HPDE6-E6E7 (cell line): ENCODE data around the gene TMEM258.

Source experiments
- DNase-seq: peaks from one replicate; pipeline ENCODE4 v3.0.0; 2011; ENCODE audit warnings: missing footprints; ENCODE audit errors: extremely low spot score

TMEM258 gene

DNA sequence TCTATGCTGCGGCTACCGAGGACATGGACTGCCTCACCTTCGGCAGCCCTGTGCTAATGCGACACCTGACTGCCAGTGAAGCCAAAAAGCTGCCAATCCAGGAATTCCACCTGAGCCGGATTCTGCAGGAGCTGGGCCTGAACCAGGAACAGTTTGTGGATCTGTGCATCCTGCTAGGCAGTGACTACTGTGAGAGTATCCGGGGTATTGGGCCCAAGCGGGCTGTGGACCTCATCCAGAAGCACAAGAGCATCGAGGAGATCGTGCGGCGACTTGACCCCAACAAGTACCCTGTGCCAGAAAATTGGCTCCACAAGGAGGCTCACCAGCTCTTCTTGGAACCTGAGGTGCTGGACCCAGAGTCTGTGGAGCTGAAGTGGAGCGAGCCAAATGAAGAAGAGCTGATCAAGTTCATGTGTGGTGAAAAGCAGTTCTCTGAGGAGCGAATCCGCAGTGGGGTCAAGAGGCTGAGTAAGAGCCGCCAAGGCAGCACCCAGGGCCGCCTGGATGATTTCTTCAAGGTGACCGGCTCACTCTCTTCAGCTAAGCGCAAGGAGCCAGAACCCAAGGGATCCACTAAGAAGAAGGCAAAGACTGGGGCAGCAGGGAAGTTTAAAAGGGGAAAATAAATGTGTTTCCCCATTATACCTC is 3.6 kb upstream of the TMEM258 start:
- DNase-seq, result no peak

DNA sequence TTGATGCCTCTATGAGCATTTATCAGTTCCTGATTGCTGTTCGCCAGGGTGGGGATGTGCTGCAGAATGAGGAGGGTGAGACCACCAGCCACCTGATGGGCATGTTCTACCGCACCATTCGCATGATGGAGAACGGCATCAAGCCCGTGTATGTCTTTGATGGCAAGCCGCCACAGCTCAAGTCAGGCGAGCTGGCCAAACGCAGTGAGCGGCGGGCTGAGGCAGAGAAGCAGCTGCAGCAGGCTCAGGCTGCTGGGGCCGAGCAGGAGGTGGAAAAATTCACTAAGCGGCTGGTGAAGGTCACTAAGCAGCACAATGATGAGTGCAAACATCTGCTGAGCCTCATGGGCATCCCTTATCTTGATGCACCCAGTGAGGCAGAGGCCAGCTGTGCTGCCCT is 3.1 kb upstream of the TMEM258 start:
- no peak for DNase-seq

DNA sequence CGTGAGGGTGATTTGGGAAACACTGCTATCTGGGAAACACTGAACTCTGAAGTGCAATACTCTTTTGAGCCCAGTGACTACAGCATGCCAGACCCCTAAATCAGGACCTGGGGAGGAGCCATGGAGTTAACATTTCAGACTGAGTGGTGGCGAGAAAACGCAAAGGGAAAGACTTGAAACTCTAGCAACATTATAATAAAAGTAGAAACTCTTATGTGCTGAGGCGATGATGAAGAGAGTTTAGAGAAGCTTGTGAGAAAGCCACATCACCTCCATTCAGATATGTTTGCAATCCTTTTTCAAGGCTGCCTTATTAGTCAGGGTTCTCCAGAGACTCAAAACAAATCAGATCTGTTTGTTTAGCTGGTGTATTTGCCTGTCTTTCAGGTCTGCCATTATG is 2.2 kb upstream of the TMEM258 start:
- no peak for DNase-seq

DNA sequence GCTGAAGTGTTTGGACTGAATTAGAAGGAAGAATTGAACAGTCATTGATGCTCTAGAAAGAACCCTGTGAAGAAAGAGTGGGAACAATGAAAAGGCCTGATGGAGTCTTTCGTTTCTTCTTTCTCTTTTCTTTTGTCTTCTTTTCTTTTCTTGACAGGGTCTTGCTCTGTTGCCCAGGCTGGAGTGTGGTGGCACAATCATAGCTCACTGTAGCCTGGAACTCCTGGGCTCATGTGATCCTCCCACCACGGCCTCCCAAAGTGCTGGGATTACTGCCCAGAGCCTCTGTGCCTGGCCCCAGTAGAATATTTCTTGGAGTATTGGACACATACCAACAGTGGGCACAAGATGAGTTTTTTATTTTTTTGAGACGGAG is 1.4 kb upstream of the TMEM258 start:
- DNase-seq, result no peak

DNA sequence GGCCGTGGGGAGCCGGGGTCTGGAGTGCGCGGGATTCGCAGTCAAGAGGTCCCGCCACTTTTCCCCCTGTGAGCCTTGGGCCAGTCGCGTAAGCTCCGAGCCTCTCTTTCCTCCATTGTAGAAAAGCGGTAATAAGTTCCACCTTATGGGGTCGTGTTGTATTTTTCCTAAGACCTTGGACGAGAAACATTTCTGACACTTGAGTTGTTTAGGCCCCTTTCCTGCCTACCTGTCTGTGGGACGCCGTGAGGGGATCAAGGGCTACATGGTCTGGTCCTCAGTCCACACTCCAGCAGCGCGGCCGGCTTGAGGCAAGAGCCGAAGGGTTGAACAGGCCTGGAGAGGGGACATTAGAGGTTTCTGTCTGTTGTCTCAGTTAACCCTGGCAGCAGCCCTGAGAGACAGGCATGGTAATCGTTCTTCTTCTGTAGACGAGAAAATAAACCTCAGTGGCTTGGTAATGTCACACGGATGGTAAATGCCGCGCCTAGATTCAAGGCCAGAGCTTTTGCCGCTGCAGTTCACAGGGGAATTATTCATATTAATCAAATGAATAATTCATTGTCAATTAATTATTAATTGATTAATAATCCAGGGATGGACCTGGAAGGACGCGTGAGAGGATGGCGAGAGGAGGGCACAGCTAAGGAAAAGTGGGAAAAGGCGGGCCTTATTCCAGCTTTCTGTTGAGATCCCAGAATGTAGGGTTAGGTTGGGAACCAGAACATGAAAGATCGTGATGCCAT is 857 bp upstream of the TMEM258 start:
- DNase-seq, result no peak

DNA sequence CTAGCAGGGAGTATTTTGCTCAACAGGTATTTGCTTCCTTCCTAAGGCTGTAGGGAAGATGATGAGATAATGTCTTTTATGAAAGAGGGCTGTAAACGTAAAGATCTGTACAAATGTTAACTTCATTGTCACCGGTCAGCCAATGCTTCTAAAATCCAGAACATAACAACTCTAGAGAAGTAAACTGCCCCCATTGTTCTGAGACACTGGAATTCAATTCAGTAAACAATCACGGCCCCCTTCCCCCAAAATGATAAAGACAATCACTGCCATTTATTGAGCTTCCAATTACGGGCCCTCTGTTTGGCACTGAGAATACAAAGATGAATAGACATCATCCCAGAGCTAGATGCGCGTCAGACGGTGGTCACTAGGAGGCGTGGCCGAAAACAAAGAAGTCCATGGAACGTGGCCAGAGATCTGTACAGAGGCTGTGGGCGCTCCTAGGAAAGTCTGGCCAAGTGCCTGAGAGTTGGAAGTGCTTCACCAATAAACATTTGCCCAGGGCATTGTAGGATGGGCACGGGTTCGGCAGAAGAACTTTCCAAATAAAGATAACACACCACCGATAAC is 576 bp downstream of the TMEM258 start:
- no peak for DNase-seq

DNA sequence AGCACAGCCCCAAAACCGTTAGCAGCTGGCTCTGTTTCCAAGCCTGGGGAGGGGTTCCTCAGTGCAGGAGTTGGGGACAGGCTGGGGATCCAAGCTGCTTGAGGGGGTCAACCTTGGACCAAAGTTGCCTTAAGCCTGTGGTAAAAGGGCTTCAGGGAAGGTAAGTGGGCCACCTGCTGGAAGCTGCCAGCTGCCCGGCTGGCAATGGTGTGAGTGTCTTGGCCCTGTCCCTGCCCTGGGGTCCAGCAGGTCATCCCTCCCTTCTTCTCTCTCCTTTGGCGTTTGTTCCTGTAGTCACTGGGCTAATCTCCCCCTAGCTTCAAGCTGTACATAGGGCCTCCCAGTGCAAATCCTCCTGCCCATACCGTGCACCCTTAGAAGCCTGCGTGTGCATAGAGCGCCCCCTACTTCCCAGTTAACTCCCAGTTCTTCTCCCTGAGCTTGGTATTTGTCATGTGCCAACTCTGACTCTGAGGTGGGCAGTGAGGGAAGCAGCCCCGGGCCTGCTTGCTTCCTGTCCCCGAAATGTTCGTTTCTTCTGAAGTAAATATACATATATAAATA is 4.4 kb downstream of the TMEM258 start:
- DNase-seq, result no peak

DNA sequence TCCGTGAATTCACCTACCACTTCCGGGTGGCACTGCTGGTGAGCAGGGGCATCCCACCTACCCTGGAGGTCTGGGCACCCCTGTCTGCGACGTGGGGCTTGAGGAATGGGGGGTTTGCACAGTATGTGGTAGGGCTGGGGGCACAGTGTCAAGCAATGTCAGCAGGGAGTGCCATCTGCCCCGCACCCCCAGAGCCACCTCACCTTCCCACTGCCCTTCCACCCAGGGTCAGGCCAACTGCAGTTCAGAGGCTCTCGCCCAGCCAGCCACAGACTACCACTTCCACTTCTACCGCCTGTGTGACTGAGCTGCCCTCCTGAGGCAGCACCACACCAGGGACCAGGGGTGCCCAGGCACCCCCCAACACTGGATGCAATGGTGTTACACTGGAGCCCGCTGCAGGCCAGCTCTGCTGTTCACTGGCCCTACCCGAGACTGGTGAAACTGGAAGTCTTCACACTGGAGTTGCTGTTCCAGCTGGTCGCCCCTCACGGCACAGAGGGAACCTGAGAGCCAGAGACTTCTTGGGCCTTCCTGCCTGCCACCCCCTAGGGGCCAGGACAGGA is 6.5 kb downstream of the TMEM258 start:
- no peak for DNase-seq

DNA sequence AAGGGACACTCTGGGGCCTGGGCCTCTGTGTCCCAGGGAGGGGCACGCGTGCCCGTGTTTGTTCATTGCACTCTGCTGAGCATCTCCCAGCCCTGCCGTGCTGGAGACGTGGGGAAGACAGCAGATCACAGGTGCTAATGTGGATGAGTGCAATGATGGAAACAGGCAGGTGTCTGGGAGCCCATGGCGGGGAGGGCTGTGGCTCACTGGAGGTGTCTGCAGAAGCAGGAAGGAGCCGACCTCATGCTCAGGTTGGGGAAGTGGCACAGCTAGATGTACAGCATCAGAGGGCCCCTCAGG is 7.9 kb downstream of the TMEM258 start:
- DNase-seq, result no peak

DNA sequence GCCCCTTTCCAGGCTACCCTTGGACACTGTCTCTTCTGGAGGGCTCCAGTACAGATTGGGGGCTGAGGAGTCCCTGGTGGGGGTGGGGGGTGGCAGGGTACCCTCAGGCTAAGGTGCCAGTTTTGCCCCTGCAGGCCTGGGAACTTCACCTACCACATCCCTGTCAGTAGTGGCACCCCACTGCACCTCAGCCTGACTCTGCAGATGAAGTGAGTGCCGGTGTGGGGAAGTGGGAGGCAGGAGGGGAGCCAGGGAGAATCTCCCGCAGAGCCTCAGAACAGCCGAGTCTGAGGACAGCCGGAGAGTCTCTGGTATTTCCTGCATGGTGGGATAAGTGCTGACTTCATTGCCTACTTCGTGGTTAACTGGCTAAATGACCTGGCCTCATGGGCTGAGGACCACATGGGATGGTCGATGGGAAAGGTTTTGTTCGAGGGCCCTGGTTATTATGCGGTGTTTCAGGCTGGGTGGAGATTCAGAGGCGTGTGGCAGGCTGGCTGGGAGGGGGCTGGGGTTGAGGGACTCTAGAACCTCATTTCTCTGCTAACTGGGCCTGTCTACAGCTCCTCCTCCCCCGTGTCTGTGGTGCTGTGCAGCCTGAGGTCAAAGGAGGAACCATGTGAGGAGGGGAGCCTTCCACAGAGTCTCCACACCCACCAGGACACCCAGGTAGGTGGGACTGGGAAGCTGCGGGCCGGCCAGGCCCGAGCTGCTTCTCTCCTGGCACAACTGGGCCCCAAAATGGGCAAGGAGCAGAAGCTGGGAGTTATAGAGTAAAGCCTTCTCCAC is 8.5 kb downstream of the TMEM258 start:
- no peak for DNase-seq

DNA sequence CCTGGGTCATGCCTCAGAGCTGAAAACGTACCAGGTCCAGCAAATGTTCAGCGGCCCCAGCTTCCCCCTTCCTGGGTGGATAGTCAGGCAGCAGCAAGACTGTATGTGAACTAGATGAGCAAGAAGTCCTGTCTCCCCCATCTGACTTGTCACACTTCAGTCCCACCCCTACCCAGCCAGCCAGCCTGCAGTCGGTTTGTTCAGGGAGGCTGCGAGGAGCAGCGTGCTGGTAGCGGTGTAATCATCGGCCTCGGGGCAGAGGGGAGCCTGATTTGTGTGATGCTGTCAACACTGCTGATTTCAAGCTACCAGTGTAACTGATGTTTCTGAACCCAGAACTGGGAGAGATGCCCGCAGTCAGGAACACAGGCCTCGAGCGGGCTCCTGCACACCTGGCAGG is 9.6 kb downstream of the TMEM258 start:
- no peak for DNase-seq

DNA sequence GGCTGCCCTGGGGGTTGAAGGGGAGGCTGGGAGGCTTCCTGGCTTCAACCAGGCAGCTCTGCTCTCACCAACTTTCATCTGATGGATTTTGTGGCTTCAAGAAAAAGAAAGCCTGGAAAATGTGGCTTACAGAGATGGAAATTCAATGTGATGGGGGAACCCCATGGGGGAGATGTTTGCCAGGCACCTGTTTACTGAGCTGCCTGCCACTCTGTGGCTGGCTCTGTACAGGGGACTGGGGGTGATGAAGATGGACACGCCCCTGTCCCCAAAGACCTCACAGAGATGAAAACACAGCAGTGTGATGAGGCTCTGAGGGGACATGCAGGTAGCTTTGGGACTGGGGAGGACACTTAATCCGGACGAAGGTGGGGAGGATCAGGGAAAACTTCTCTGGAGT is 10.1 kb downstream of the TMEM258 start:
- DNase-seq, result no peak

DNA sequence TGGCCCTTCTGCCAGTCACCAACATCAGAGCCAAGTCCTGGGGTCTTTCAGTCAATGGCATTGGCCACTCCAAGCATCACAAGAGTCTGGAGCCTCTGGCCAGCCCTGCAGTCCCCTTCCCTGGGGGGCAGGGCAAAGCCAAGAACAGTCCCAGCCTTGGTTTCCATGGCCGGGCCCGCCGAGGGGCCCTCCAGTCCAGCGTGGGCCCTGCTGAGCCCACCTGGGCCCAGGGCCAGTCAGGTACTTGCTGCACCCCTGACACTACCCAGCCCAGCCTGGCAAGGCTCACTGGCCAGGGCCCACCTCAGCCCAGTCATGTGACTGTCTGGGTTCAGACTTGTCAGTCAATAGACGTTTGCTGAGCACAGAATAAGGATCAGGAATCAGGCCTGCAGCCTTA is 10.8 kb downstream of the TMEM258 start:
- DNase-seq, result no peak

DNA sequence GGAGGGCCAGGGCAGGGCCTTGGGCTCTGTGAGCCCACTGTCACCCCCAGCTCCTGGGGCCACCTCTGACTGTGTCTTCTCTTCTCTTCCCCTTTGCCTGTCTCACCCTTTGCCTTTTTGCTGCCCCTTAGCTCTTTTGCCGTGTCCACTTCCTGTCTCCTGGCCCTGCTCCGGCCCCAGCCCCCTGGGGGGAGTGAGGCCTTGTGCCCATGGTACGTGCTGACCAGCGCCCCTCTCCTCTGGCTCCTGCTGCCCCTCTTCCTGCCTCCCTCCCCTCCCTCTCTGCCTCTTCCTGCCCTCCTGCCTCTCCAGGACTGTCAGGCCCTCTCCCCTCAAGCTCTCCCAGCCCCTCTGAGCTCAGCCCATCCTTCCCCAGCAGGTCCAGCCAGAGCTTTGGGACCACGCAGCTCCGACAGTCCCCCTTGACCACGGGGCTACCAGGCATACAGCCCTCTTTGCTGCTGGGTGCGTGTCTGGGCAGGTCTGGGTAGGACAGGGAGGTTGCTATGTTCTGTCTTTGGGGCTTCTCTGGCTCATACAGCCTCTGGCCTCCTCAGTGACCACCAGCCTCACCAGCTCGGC is 11.7 kb downstream of the TMEM258 start:
- no peak for DNase-seq

DNA sequence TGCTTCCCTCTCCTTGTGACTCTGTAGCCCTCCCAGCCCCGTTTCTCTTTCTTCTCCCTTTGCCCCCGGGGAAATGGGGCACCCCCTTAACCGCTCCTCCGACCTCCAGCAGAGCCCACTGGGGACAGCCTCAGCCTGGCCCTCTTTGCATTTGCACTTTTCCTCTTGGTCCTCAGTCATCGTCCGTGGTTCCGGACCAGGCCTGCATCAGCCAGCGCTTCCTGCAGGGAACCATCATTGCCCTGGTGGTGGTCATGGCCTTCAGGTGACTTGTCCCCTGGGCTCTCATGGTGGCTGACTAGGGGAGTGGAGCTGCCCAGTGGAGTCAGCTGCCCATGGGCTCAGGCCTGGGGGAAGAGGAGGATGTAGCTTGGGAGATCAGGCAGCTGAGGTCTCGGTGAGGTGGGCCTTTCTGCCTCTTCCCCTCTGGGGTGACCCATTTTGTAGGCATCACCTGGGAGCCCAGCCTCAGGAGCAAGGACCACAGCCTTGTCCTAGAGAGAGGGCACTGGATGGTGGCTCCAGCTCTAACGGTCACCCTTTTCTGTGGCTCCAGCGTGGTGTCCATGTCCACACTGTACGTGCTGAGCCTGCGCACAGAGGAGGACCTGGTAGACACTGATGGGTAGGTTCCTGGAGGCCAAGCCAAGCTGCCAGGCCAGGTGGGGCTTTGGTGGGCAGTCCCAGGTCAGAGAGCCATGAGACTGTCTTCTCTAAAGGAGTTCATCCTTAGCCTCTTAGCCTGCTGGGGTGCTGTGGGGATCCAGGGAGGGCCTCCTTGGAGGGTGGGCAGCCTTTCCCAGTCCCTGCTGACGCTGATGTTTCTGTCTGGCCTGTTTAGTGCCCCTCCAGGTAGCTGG is 12.5 kb downstream of the TMEM258 start:
- no peak for DNase-seq

DNA sequence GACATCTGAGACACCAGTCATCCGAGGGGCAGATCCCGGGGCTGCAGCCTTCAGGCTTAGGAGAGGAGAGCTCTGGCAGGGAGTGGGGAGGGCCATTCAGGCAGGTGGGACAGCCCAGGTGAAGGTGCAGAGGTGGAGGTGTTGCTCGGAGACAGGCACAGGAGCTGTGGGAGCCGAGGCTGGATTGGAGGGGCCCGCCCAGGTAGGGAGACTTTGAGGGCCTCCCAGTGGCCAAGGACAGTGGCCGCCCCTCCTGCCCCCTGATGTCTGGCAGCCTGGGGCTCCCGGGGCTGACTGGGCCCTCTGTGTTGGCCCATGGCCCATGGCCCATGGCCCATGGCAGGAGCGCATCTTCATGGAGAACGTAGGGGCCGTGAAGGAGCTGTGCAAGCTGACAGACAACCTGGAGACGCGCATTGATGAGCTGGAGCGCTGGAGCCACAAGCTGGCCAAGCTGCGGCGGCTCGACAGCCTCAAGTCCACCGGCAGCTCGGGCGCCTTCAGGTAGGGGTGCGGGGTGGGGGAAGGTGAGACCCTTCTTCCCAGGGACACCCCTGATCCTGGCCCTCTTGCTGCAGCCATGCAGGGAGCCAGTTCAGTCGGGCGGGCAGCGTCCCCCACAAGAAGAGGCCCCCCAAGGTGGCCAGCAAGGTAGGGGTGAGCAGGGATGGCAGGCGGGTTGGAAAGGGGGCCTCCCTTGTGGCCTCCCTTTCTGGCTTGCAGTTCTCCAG is 13.3 kb downstream of the TMEM258 start:
- DNase-seq, result no peak

DNA sequence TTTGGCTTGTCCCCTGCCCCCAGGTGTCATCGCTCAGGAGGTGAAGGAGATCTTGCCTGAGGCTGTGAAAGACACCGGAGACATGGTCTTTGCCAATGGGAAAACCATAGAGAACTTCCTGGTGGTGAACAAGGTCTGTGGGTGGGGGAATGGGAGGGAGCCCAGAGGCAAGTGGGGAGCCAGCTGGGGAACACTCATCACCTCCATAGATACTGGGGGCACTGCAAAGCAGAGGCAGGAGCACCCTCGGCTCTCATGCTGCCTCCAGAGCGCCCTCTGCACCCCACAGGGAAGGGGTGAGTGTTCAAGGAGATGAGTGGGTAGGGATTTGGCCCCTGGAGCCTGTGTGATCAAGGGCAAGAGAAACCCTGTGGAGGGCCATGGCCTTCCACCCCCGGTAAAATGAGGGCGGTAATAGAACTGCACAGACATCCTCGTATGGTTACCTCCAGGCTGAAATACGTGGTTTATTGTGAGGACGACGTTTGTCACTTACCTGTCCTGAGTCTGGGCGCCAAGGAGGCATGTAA is 14.0 kb downstream of the TMEM258 start:
- no peak for DNase-seq

DNA sequence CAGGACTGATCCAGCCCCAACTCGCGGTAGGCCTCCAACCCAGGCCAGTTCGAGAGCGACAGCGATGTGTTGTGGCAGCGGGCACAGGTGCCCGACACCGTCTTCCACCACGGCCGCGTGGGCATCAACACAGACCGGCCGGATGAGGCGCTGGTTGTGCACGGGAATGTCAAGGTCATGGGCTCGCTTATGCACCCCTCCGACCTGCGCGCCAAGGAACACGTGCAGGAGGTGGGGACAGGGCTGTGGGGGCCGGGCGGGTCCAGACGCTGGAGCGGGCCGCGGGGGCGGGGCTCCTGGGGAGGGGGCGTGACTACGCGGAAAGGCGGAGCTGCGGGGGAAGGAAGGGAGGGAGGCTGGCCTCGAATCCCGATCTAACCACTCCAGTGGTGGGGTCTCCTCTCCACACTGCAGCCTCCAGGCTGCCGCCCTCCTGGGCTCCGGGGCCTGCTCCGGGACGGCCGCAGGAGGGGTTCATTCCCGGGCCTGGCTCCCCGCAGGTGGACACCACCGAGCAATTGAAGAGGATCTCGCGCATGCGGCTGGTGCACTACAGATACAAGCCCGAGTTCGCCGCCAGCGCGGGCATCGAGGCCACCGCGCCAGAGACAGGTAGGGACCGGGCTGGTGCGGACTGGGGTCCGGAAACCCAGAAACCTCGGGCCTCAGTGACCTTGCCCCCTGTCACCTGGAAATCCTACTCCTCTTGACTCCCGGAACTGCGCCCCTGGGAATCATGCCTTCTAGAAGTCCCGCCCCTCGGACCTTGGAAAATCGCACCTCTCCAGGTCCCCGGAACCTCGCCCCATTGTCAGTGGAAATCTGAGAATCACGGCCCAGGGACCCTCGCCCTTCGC is 14.9 kb downstream of the TMEM258 start:
- no peak for DNase-seq

DNA sequence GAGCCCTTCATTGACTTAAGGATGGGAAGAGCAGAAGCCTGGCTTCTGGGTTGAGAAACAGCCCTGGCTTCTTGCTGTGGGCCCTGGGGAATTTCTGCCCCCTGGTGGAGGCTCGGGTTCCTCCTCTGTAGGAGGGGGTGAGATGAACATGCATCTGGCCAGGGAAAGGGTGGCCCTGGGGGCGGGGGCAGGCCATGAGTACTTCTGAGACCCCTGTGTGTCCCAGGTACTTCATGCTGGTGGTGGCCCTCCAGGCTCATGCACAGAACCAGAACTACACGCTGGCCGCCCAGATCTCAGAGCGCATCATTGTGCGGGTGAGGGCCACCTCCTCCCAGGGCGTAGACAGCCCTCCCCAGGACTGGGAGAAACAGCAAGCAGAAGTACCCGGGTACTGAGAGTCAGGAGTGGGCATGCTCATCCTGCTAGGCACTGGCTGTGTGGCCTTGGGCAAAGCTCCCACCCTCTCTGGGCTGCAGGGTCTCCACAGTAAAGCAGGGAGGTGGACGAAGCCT is 15.8 kb downstream of the TMEM258 start:
- DNase-seq, result peak; percentile 78
